Stimulated activated CD8-positive, alpha-beta memory T cell treated with anti-CD3 and anti-CD28 coated beads, Interleukin-15, amount 100 ng/mL, for 1 hour (primary cell): ENCODE data around the gene LDB2.
"Not testable (repeated sequence)": the region's sequence is repeated elsewhere in the genome, so short reads cannot be mapped to it uniquely, and the experiment has no call there.

Experiments
- DNase-seq: peaks from one replicate; pipeline ENCODE4 v3.0.0-alpha.2; 2020; ENCODE audit warnings: low read depth

The LDB2 gene

DNA sequence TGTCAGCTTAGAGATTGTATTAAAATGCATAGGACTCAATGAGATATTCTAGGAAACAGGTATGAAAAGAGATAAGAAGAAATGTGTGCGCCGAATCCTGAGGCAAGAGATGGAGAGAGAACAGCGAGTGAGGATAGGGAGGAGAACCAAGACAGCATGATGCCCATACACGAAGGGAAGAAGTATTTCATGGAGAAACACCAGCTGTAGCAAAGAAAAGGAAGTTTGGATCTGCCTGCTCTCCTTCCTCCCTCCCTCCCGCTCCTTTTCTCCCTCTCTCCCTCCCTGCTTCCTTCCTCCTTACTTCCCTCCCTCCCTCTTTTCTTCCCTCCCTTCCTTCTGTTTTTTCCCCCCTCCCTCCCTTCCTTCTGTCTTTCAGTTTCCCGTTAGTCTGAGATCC, 353.6 kb downstream of the LDB2 start:
- DNase-seq, result no peak

DNA sequence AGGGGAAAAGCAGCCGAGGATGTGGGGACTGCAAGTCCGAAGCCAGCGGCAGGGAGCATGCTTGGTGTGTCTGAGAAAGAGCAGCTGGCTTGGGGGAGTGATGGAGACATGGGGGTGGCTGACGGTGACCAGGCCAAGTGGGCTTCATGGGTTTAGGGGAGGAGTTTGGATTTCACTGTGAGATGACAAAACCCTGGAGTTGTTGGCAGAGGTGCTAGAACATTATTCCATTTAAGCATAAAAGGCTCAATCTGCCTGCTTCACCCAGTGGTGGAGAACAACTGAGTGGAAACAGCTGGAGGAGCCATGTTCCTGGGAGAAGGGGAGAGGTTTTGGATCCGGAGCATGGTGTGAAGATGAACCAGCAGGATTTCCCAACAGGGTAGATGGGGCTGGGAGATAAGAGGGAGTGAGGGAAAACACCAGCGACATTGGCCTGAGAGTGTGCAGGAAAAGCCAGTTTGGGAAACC, 354.2 kb downstream of the LDB2 start:
- DNase-seq, result no peak

DNA sequence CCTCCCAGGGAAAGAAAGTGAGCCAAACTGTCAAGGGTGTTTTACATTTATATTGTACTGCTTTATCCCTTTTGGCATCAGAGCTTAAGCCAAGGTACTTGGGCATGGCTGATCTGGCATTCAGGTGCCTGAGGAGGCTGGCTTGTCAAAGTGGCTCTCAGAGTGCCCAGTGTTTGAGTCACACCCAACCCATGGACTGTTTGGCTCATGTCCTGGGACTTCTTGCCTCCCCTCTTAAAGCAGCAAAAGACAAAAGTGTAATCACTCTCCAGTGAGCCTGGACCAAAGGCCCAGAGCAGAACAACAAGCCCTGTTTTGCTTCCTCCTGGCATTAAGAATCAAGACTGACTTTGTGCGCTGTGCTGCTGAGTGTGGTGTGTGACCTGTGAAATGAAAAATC, 360.5 kb downstream of the LDB2 start:
- no peak for DNase-seq

DNA sequence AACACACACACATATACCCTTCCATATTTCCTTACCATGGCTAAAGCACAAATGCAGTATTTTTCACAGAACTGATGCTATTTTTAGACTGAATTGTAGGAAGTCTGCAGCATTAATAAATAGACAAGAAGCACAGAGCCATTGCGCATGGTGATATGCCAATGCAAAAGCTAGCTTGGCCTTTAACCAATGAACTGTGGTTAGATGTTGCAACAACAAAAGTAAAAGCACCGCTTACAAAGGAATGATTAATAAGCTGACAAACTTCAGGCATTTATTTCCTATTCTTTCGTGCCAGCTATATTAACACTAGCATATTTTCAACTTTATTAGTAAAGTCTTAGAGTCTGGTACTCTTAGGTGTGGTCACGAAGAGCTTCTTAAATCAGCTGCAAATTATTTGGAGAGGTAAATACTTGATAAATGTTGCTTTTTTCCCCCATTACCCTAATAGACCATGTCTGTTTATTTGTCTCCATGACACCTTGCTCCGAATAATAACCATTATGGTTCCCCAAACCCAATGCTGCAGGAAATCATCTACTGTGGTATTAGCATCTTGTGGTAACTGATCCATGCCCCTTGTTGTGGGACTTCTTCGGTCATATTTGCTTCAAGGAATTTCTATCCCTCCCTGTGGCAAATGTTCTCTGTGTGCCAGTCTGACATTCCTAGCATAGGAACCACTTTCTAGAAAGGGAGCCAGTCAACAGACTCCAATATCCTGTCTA, 366.0 kb downstream of the LDB2 start:
- DNase-seq, result no peak

- DNase-seq, result no peak
Observed at GRCh38 chr4:16530688-16531635, 367.5 kb downstream of the LDB2 start.

DNA sequence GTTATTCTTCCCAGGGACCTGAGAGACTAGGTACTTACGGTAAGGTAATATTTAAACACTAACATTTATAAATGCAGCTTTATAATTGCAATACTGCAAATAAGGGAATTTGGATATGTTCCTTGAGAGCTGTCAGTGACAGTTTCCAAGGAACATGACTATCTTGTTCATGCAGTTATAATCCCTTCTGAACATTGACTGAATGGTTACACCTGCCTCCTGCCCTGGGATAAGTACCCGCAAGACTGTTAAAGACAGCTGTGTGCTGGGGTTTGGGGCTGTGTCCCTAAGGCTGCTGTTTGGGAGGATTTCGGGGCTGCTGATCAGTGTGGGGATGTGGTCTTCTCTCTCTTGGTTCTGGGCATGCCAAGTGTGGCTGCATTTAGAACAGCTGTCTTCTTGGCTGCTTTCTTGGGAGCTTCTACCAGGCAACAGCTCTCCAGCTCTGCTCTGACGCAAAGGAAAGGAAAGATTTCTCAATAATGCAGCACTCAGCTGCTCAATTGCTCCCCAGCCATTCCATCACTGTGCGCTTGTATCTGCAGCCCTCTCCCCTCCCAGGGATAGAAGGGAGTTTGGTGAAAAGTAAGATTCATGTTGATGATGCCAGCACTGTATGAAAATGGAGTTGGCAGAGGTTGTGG, 373.4 kb downstream of the LDB2 start:
- DNase-seq, result no peak

- DNase-seq, result no peak
Observed at GRCh38 chr4:16524406-16524805, 374.0 kb downstream of the LDB2 start.

DNA sequence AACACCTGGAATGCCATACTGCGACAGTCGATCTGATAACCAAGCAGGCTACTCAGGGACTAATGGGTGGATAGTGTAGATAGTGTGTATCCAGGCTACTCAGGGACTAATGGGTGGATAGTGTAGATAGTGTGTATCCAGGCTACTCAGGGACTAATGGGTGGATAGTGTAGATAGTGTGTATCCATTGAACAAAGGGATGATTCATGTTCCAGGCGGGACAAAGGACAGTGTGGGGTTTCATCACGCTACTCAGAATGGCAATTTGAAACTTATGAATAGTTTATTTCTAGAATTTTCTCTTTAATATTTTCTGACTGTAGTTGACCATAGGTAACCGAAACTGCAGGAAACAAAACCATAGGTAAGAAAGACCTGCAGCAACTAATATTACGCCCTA, 374.9 kb downstream of the LDB2 start:
- not testable (repeated sequence) for DNase-seq

- no peak for DNase-seq
Observed at GRCh38 chr4:16521156-16521915, 377.1 kb downstream of the LDB2 start.

DNA sequence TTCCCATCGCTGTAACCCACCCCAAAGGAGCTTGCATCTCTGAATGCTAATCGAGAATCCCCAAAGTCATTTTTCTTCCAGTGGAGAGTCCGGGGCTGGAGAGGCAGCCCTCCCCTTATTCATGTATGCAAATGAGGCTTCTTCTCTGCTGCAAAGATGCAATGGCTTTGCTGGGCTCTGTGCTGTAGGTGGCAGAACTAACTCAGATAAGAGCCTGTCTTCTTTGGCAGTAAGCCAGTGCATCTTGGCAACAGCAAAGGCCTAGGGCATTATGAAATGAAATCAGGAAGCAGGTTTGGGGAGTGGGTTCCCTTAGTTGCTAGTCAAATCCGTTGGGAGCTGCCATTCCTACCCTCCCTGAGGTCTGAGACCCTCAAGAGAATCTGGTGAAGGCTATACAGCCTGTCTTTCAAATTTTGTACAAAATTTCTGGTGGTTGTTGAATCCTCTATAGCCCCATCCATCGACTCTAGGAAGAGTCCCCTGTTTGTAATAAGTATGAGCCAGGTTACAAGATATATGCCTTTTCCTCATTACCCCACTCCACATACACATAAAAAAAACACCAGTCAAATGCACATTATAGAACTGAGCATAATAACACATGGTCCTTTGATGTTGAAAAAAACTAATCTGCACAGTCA, 381.5 kb downstream of the LDB2 start:
- DNase-seq, result no peak

- no peak for DNase-seq
Observed at GRCh38 chr4:16513876-16514275, 384.6 kb downstream of the LDB2 start.

DNA sequence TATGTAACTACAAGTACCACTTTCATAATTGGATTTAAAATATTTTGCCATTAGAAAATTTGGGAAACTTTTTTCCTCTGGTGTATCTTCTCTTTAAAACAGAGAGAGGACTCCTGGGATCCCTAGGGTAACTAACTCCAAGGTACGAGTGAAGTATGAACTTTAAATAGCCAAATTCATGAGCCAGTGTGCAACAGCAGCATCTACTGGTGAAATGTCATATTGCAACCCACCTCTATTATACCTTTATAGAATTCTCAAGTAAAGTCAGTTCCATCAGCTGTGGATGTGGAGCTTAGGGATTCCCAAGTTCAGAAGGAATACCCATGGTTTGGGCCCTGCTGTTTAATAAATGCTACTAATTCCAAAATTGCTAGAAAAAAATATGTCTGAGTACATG, 389.5 kb downstream of the LDB2 start:
- no peak for DNase-seq

- DNase-seq, result no peak
Observed at GRCh38 chr4:16505726-16506125, 392.7 kb downstream of the LDB2 start.

DNA sequence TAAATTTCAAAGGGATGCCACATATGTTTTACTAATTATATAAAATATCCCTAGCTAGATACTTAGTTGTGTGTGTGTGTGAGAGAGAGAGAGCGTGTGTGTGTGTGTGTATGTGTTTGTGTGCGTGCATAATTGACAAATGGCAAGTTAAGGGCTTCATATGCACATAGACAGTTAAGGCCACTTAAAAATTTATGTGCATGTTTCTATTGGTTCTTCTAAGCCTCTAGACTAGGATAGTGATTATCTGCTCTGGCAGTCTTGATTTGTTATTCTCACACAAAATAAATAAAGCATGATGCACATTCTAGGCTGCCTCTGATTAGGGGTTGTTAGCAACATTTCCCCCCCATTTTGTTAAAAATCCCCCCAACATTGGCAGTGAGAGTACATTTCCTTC, 393.2 kb downstream of the LDB2 start:
- DNase-seq, result no peak

DNA sequence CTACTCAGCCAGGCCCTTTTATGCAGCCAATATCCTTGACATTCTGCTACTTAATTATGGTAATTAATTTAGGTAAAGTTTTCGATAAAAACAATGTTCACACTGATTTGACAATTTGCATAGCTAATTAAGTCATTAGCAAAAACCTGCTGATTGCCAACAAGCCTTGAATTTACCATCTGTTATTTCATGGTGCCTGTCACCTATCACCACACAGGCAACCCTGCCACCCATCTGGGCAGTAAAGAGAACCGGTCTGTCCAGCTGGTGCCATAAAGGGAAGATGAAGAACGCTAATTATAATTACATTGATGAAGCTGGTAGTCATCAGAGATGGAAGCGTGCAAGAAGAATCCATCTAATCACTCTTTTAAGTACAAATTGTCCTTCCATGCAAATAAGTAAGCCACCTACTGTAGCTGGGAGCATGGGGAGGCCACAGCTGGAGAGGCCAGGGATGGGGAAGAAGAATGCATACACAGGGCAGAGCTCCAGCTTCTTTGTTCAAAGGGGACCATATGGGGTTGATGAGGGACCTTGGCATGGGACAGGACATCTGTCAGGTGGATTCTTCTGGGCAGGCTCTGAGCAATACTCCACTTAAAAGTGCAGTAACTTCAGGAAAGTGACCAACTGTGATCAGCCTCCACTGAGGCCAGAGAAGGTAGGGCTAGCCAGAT, 394.9 kb downstream of the LDB2 start:
- no peak for DNase-seq

- DNase-seq, result no peak
Observed at GRCh38 chr4:16498978-16499377, 399.5 kb downstream of the LDB2 start.

GRCh38 chr4:16496501-16496900, 401.9 kb downstream of the LDB2 start:
- no peak for DNase-seq

GRCh38 chr4:16492872-16493271, 405.6 kb downstream of the LDB2 start:
- no peak for DNase-seq

- DNase-seq, result no peak
Observed at GRCh38 chr4:16489226-16489625, 409.2 kb downstream of the LDB2 start.

DNA sequence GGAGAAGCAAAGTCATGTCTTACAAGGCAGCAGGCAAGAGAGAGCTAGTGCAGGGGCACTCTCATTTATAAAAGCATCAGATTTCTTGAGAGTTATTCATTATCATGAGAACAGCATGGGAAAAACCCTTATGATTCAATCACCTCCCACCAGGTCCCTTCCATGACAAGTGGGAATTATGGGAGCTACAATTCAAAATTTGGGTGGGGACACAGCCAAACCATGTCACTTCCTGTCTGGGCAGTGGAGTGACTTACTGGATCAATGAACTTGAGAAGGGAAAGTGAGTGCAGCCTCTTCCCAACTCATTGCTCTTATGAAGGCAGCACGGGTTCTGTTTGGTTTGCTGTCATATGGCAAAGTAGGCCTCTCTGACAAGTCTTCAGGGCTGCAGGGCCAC, 410.4 kb downstream of the LDB2 start:
- no peak for DNase-seq

DNA sequence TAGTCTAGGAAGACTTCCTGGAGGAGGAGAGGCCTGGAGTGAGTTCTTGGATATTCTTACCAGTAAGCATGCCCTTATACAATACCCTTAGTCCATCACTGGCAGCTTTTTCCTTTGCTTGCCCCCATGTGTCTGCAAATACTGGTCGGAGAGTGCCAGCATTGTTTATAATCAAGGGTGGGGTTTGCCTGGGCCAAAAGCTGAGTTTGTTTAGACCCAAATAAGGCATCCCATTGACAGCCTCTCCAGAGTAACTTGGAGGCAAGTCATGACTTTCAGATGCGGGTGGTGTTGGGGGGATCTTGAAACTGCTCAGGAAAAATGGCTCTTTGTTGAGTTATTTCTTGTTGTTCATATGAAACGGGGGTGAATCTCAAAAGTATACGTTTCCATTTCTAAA, 413.7 kb downstream of the LDB2 start:
- DNase-seq, result no peak
